T47D (cell line): ENCODE data around the gene FKBP2.

Source experiments
- DNase-seq, 2 experiments: peaks; one replicate each; pipeline versions ENCODE4 v3.0.0 to v3.0.0-alpha.2; 2011 to 2012; ENCODE audit warnings: low read depth in 1 of 2, low spot score in 1 of 2
- JUND ChIP-seq: IDR thresholded peaks from 2 replicates; pipeline ENCODE4 v1.6.1; 2012; ENCODE audit warnings: low read depth
- in situ Hi-C: cut with HindIII; loops from 2 replicates; pipeline ENCODE4 v1.10.0; 2016; ENCODE audit warnings: low sequenced_read_pairs, low pct_unique_long_range_greater_than_20kb

Gene FKBP2

GRCh38 chr11:64208796-64209562, 31.9 kb upstream of the FKBP2 start:
- in situ Hi-C loops, result no loop called here
- TF ChIP-seq JUND, result no peak
- no peak for DNase-seq

- TF ChIP-seq JUND, result no peak
- in situ Hi-C loops, result no loop called here
- no peak for DNase-seq
Measured at GRCh38 chr11:64209563-64209843, 31.4 kb upstream of the FKBP2 start.

GRCh38 chr11:64210301-64211020, 30.4 kb upstream of the FKBP2 start:
- TF ChIP-seq JUND, result no peak
- DNase-seq, result no peak
- in situ Hi-C loops, result no loop called here

- DNase-seq, result no peak
- in situ Hi-C loops, result no loop called here
- no peak for TF ChIP-seq JUND
Measured at GRCh38 chr11:64211181-64211872, 29.6 kb upstream of the FKBP2 start.

GRCh38 chr11:64216879-64217278, 24.0 kb upstream of the FKBP2 start:
- in situ Hi-C loops, result no loop called here
- no peak for DNase-seq
- no peak for TF ChIP-seq JUND

- no peak for DNase-seq
- in situ Hi-C loops, result no loop called here
- no peak for TF ChIP-seq JUND
Measured at GRCh38 chr11:64218628-64219353, 22.1 kb upstream of the FKBP2 start.

GRCh38 chr11:64219354-64219684, 21.6 kb upstream of the FKBP2 start:
- no peak for TF ChIP-seq JUND
- DNase-seq, result no peak
- in situ Hi-C loops, result no loop called here

GRCh38 chr11:64219755-64220154, 21.1 kb upstream of the FKBP2 start:
- no peak for TF ChIP-seq JUND
- DNase-seq, result no peak
- in situ Hi-C loops, result no loop called here

- in situ Hi-C loops, result no loop called here
- TF ChIP-seq JUND, result no peak
Measured at GRCh38 chr11:64220271-64220670, 20.6 kb upstream of the FKBP2 start.

GRCh38 chr11:64220798-64221197, 20.1 kb upstream of the FKBP2 start:
- no peak for DNase-seq
- in situ Hi-C loops, result no loop called here
- TF ChIP-seq JUND, result no peak

More at GRCh38 chr11:64220271-64220670, 20.6 kb upstream of the FKBP2 start:
- no peak for DNase-seq

- in situ Hi-C loops, result no loop called here
- TF ChIP-seq JUND, result no peak
- no peak for DNase-seq
Measured at GRCh38 chr11:64222651-64223000, 18.3 kb upstream of the FKBP2 start.

GRCh38 chr11:64223001-64223651, 17.8 kb upstream of the FKBP2 start:
- in situ Hi-C loops, result no loop called here
- TF ChIP-seq JUND, result no peak
- DNase-seq, result no peak
